Measurements from ENCODE around the gene GATA3. TPM values are rescaled to one million over a fixed set of nuclear protein-coding genes. Genes with fewer than 3 reads are reported as not detected.

The GATA3 gene
- total RNA-seq, 3 donors from 2014 or later, result 0.47 to 0.87 (median 0.55) TPM

DNA sequence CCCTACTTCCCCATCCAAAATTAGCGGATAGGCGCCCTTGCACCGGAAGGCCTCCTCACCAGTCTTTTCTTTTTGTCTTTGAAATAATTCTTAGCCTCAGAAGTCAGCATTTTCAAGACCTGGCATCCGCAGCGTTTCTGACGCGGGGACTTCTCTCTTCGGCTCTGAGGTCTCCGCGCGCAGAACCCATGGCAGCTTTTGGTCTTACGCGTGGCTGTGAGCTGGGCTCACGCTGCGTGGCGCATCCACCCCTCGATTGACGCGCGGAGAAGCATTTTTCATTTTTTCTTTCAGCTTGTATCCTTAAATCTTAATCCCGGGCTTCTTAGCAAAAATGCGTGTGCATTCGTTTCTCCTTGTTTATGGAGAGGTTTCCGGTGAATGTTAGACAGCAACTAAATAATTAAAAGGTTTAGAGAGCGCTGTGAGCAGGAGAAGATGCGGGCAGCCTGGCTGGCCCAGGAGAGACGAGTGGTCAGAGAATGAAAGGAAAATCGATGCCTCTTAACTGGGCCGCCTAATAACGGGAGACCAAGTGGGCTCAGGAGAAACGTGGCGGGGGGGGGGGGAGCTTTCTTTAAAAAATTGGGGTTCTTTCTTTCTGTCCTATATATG lies 2.0 kb upstream of the GATA3 start:
- no peak for TF ChIP-seq CTCF (IDR thresholded peaks at IDR 0.05)
- no peaks in the 10 kb centered on the region for H3K36me3 ChIP-seq (ENCODE audit: low read depth)
- H3K4me1 ChIP-seq (ENCODE audit: low read depth), result peaks cover 56% of the 10 kb centered on the region
- no peaks in the 10 kb centered on the region for H3K9me3 ChIP-seq
- intact Hi-C loops (cut with DNase I, micrococcal nuclease), result no loop called here
- ATAC-seq (no peak), DNase-seq (no peak)
- no peak overlapping the region for H3K4me3 ChIP-seq

DNA sequence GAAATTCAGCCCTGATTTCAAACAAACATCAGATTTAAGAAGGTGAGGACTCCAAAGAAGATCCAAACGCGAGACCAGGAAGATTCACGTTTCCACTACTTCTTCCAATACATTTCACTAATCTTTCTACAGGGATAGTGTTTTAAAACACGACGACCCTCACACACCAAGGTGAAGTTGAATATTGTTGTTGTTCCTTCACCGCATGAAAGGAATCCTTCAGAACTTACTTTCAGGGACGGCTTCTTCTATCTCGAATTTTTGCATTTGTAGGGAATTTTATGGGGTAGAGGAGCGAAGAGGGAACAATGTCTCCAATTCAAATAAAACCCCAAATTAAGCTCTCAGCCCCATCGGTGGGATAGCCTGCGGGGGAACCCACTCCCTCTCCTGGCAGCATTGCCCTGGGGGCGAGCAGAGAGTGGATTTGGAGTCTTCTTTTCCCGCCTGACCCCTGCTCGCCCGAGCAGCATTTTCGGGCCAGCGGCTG lies 1.5 kb upstream of the GATA3 start:
- no peak for DNase-seq
- Histone ChIP-seq H3K4me3 (no peak overlapping the region), H3K4me1 (ENCODE audit: low read depth) (peaks cover 56% of the 10 kb centered on the region), H3K36me3 (ENCODE audit: low read depth) (no peaks in the 10 kb centered on the region), H3K9me3 (no peaks in the 10 kb centered on the region)
- no peak for TF ChIP-seq CTCF (IDR thresholded peaks at IDR 0.05)
- intact Hi-C loops (cut with DNase I, micrococcal nuclease), result no loop called here
- no peak for ATAC-seq

GRCh38 chr10:8053446-8054243 lies 843 bp upstream of the GATA3 start:
- Histone ChIP-seq H3K36me3 (ENCODE audit: low read depth) (no peaks in the 10 kb centered on the region), H3K4me1 (ENCODE audit: low read depth) (peaks cover 56% of the 10 kb centered on the region), H3K9me3 (no peaks in the 10 kb centered on the region), H3K4me3 (no peak overlapping the region)
- DNase-seq, result peak; percentile 89 to 91 (median 90)
- TF ChIP-seq CTCF (IDR thresholded peaks at IDR 0.05), result peak; percentile 87
- intact Hi-C loops (cut with DNase I, micrococcal nuclease), result no loop called here
- peak; percentile 93 for ATAC-seq

DNA sequence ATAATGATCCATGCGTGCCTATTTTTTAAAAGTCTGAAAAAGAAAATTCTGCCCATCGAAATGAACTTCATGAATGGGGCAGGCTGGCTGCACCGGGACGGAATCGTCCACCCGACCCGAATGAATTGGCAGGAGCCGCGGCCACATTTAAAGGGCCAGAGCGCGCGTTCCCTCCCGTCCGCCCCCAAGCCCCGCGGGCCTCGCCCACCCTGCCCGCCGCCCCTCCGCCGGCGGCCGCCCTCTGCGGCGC lies 319 bp upstream of the GATA3 start:
- ATAC-seq (no peak), DNase-seq (peak in 1 of 3 donors; percentile 13)
- no peak overlapping the region for H3K4me3 ChIP-seq
- no peaks in the 10 kb centered on the region for H3K36me3 ChIP-seq (ENCODE audit: low read depth)
- no peak for TF ChIP-seq CTCF (IDR thresholded peaks at IDR 0.05)
- intact Hi-C loops (cut with DNase I, micrococcal nuclease), result no loop called here
- peaks cover 54% of the 10 kb centered on the region for H3K4me1 ChIP-seq (ENCODE audit: low read depth)
- H3K9me3 ChIP-seq, result no peaks in the 10 kb centered on the region

DNA sequence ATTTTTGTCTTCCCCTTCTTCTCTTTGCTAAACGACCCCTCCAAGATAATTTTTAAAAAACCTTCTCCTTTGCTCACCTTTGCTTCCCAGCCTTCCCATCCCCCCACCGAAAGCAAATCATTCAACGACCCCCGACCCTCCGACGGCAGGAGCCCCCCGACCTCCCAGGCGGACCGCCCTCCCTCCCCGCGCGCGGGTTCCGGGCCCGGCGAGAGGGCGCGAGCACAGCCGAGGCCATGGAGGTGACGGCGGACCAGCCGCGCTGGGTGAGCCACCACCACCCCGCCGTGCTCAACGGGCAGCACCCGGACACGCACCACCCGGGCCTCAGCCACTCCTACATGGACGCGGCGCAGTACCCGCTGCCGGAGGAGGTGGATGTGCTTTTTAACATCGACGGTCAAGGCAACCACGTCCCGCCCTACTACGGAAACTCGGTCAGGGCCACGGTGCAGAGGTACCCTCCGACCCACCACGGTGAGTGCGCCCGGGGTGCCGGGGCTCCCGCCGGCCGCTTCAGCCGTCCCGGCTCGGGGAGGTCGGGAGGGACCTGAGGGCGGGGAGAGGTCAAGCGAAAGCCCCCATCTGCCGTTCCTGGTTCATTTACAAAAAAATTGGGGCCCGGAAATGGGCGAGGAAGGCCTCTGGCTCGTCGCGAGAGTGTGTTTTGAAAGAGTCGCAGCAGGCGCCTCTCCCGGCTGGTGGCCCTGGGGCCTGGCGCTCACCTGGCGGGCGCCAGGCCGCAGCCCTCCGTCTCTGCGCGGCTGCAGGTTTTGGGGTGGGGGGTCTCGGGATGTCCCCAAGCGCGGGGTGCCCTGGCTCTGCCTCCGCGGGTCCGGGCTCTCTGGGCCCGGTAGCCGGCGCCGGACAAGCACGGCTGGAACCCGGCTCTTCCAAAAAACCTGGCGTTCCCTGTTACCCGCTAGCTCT lies 1.2 kb downstream of the GATA3 start:
- intact Hi-C loops (cut with DNase I, micrococcal nuclease), result no loop called here
- H3K4me1 ChIP-seq (ENCODE audit: low read depth), result peaks cover 38% of the 10 kb centered on the region
- no peaks in the 10 kb centered on the region for H3K36me3 ChIP-seq (ENCODE audit: low read depth)
- ATAC-seq (peak; percentile 20), DNase-seq (peak in 2 of 3 donors; percentile 19 to 44)
- no peak for TF ChIP-seq CTCF (IDR thresholded peaks at IDR 0.05)
- no peaks in the 10 kb centered on the region for H3K9me3 ChIP-seq
- H3K4me3 ChIP-seq, result no peak overlapping the region

All from mucosa of descending colon (tissue), 3 donors.